GM19193 (cell line): Measurements from ENCODE around the gene CNTNAP1.
A peak's percentile ranks its signal among the peaks of the same experiment; 100 is the strongest.

ENCODE experiments used
- POLR2A ChIP-seq: IDR thresholded peaks from 4 replicates; pipeline ENCODE4 v1.6.1; 2011; ENCODE audit not compliant: insufficient read depth, insufficient read length; ENCODE audit errors: extremely low read depth

CNTNAP1 gene

GRCh38 chr17:42744806-42745617, 62.7 kb downstream of the CNTNAP1 start, which contains the start of gene EZH1:
Gene EZH1 (minus strand): TSS chr17:42745040. CDS start chr17:42728941, 16,099 bp downstream.
- peak; percentile 69 for TF ChIP-seq POLR2A

DNA sequence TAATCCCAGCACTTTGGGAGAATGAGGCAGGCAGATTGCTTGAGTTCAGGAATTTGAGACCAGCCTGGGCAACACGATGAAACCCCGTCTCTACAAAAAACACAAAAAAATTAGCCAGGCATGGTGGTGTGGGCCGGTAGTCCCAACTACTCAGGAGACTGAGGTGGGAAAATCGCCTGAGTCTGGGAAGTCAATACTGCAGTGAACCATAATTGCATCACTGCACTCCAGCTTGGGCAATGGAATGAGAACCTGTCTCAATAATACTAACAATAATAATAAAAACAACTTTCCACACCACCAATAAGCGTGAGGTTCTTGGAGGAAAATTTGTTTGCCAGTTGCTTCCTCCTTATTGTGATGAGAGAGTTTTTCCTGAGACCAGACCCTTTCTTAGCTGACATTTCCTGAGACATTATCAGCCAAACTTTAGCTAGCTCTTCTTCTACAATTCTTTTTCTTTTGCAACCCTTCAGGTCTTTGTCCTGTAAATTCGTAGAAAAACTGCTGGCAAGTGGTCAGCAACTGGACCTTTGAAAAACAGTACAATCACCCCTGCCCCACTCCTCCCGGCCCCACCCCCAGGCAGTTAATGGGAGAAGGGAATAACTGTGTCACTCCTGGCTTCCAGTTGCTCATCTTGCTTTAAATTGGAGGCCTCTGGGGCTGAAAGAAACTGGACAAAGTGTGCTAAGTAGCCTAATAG, 66.0 kb downstream of the CNTNAP1 start:
- TF ChIP-seq POLR2A, result no peak

DNA sequence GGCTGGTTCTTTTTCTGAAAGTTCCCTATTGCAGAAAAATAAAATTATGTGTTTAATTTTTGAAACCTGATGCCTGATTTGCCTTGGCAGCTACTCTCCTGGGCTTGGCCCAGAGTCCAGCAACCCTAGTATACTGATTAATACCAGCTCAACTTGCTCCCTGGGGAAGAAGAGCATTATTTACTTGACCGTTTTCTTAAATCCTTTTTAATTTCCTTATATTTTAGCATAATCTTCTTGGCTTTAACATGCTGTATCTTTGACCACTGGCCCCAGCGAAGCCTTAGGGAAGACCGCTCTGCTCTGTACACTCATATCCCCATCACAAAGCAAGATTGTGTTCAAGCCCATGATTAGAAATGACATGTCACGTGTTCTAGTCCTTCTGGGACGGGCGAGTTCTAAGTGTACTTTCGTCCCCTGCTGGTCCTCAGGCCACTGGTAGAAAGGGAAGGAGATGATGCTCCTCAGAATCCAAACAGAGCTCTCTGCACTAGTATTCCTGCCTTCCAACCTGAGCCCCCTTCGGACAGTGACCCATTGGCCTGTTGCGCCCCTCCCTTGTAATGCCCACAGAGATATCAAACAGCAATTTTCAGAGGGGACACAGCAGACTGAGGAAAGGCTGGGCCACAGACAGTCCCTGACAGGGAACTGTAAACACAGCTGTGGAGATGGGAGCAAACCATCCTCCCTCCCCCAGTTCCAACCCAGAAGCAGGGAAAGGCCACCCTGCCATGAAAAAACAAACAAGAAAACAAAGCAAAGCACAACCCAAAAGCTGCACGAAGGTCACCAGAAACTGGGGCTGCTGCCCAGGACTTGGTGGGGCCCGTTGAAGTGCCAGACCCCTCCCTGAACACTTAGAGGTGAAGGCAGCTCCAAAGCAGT, 66.8 kb downstream of the CNTNAP1 start:
- TF ChIP-seq POLR2A, result no peak
